GM10248 (cell line): ENCODE data around the gene COPG2.

Experiments
- CTCF ChIA-PET: fragments of 300-600 bp; sonication (Branson Sonifier 250); formaldehyde crosslinking; extraction: SDS; loops from one replicate; lab custom pipeline; 2021; ENCODE audit warnings: antibody characterized with exemption; lab: Yijun Ruan, JAX
- POLR2A ChIA-PET: fragments of 350-650 bp; sonication (Branson Sonifier 250); formaldehyde crosslinking; extraction: SDS; loops from one replicate; lab custom pipeline; 2020; ENCODE audit warnings: antibody characterized with exemption; lab: Yijun Ruan, JAX
- DNase-seq: peaks from one replicate; pipeline ENCODE4 v3.0.0; 2012; ENCODE audit errors: extremely low spot score
- CTCF ChIP-seq: IDR thresholded peaks from 2 replicates; pipeline ENCODE4 v1.5.1; 2012; ENCODE audit warnings: mild to moderate bottlenecking, low read depth; ENCODE audit errors: extremely low read depth, missing control alignments, control extremely low read depth

Gene COPG2

DNA sequence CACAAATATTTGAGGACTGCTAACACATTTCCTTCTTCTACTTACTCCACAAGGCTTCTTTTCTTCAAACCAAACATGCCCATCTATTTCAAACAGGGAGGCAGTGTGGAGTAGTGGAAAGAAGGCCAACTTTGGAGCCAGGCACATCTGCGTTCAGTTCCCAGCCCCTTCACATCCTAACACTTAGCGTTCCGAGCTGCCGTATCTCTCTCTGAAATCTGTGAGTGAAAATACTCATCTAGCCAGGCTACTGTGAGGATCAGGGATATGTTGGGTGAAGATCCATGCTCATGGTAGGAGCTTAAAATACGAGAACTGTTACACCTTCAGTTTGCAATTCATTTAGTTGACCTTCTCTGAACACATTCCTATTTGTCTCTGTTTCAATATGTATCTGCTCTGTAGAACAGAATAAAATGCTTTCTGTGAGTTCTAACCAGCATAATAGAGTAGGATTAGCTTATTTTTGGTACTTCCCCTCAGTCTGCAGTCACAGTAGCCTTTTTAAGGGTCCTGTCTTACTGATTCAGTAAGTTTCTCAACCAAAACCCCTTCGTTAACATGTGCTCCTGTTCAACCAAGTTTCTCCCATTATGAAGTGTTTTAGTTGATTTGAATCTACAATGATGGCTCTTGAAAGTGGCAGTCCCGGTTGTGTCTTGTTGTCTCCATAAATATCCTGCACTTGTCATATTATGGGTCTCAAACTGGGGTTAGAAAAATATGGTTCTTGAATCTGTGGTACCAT lies 180.0 kb downstream of the COPG2 start:
- CTCF ChIA-PET = interaction anchor here (1.3 to 1.6 kb wide), 5 partner anchors 12 to 249 kb away, joined by 3 to 5 read pairs (median 3); no protein-coding TSS in a partner anchor
- no peak for TF ChIP-seq CTCF
- POLR2A ChIA-PET = no interaction called here
- no peak for DNase-seq

GRCh38 chr7:130486954-130487436 lies 181.6 kb downstream of the COPG2 start:
- TF ChIP-seq CTCF = no peak
- CTCF ChIA-PET = interaction anchor here (0.7 to 1.3 kb wide), 4 partner anchors 8 to 148 kb away, joined by 3 to 7 read pairs (median 4); no protein-coding TSS in a partner anchor
- POLR2A ChIA-PET = interaction anchor here (1.0 kb wide), 1 partner anchor 124 kb away, joined by 4 read pairs; no protein-coding TSS in a partner anchor
- no peak for DNase-seq

GRCh38 chr7:130486114-130486953 lies 182.2 kb downstream of the COPG2 start:
- CTCF ChIA-PET = interaction anchor here (1.0 to 1.3 kb wide), 3 partner anchors 11 to 147 kb away, joined by 3 to 7 read pairs (median 4); no protein-coding TSS in a partner anchor
- TF ChIP-seq CTCF = peak; percentile 58
- POLR2A ChIA-PET = interaction anchor here (1.0 kb wide), 1 partner anchor 123 kb away, joined by 4 read pairs; no protein-coding TSS in a partner anchor
- DNase-seq = peak; percentile 64

GRCh38 chr7:130485734-130486113 lies 182.8 kb downstream of the COPG2 start:
- CTCF ChIA-PET = interaction anchor here (1.2 kb wide), 1 partner anchor 33 kb away, joined by 4 read pairs; no protein-coding TSS in a partner anchor
- POLR2A ChIA-PET = no interaction called here
- TF ChIP-seq CTCF = no peak
- no peak for DNase-seq

DNA sequence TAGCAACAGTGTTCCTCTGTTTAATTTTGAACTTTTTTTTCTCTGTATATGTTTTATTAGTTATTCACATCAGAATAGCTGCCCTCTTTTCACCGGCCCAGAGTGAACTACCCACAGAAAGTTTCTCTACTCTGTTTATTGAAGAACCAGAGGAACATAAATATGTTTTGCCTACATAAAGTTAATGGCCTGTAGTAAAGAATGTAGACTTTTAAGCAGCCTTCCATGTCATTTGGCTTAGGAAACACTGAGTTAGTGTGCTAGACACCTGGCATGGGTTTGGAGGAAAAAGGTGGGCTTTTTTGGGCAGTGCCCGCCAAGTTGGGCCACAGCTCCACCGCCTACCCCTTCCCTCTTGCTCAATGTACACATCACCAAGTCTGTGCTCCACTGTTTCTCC lies 185.5 kb downstream of the COPG2 start:
- POLR2A ChIA-PET = no interaction called here
- TF ChIP-seq CTCF = no peak
- CTCF ChIA-PET = interaction anchor here (1.0 kb wide), 2 partner anchors 10 to 20 kb away, joined by 4 to 5 read pairs; no protein-coding TSS in a partner anchor
- DNase-seq = no peak

DNA sequence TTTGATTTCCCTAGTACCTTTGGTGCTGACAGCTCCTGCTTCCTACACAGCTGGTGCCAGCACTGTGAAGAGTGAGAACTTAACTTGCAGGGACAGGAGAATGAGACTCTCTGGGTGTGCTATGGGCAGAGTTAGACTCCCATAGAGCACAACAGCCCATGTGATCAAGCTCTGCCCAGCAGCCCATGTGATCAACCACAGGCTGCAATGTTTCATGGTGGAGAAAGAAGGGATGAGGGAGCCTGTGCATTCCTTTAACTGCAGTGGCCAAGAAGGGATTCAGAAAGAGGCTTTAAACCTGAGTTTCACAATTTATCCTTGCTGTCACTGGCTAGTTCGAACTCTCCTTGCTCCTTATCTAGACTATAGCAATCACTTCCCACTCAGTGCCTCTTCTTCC lies 186.7 kb downstream of the COPG2 start:
- CTCF ChIA-PET = no interaction called here
- no peak for TF ChIP-seq CTCF
- POLR2A ChIA-PET = no interaction called here
- DNase-seq = no peak
